Measurements from ENCODE around the gene PTPRT. TPM values are rescaled to one million over a fixed set of nuclear protein-coding genes. Genes with fewer than 3 reads are reported as not detected.
A peak's percentile ranks its signal among the peaks of the same experiment; 100 is the strongest.

Gene PTPRT
- total and polyA plus RNA-seq, 4 donors: 0.14 to 2.8 (median 0.40) TPM

GRCh38 chr20:42179768-42180167 is 1009.9 kb downstream of the PTPRT start:
- 32% methylated on average over 4 of the region's 4 CpGs for WGBS
- no peak overlapping the region for H3K4me3 ChIP-seq (ENCODE audit: low read depth in 1 of 3, low read length in 3 of 3)
- peaks cover 0 to 4% (median under 1%) of the 10 kb centered on the region in 4 donors for H3K27me3 ChIP-seq (ENCODE audit: control insufficient read depth in 4 of 4, insufficient read depth in 4 of 4, low read length in 3 of 4)

GRCh38 chr20:42173440-42173839 is 1016.3 kb downstream of the PTPRT start:
- Histone ChIP-seq H3K27ac (ENCODE audit: low read depth in 1 of 2, low read length in 2 of 2) (no peak overlapping the region), H3K9ac (ENCODE audit: low read depth in 1 of 2, low read length in 2 of 2) (no peak overlapping the region), H3K27me3 (ENCODE audit: control insufficient read depth in 4 of 4, insufficient read depth in 4 of 4, low read length in 3 of 4) (peaks cover 0 to 2% (median 0%) of the 10 kb centered on the region in 4 donors), H3K4me3 (ENCODE audit: low read depth in 1 of 3, low read length in 3 of 3) (no peak overlapping the region), H3K4me1 (ENCODE audit: control insufficient read depth in 4 of 4, insufficient read depth in 4 of 4, low read length in 3 of 4) (no peaks in the 10 kb centered on the region), H3K36me3 (ENCODE audit: control insufficient read depth in 4 of 4, insufficient read depth in 3 of 4, low read depth in 1 of 4, low read length in 3 of 4) (no peaks in the 10 kb centered on the region), H3K9me3 (ENCODE audit: control insufficient read depth in 4 of 4, low read length in 3 of 4) (no peaks in the 10 kb centered on the region)
- DNase-seq (ENCODE audit: low spot score): no peak
- WGBS: 17% methylated on average over 2 of the region's 2 CpGs
- no peak for TF ChIP-seq EGR1 (IDR thresholded peaks at IDR 0.05; ENCODE audit: low read depth in 2 of 2)

More at GRCh38 chr20:42179768-42180167, 1009.9 kb downstream of the PTPRT start:
- no peaks in the 10 kb centered on the region for H3K4me1 ChIP-seq (ENCODE audit: control insufficient read depth in 4 of 4, insufficient read depth in 4 of 4, low read length in 3 of 4)
- TF ChIP-seq FOXA2 (IDR thresholded peaks at IDR 0.05): no peak
- TF ChIP-seq REST (IDR thresholded peaks at IDR 0.05): peak; percentile 94
- H3K27ac ChIP-seq (ENCODE audit: low read depth in 1 of 2, low read length in 2 of 2): no peak overlapping the region
- no peaks in the 10 kb centered on the region for H3K36me3 ChIP-seq (ENCODE audit: control insufficient read depth in 4 of 4, insufficient read depth in 3 of 4, low read depth in 1 of 4, low read length in 3 of 4)
- no peaks in the 10 kb centered on the region for H3K9me3 ChIP-seq (ENCODE audit: control insufficient read depth in 4 of 4, low read length in 3 of 4)
- H3K9ac ChIP-seq (ENCODE audit: low read depth in 1 of 2, low read length in 2 of 2): no peak overlapping the region
- DNase-seq (ENCODE audit: low spot score): no peak

GRCh38 chr20:42164121-42164890 is 1025.4 kb downstream of the PTPRT start:
- no peak overlapping the region for H3K4me3 ChIP-seq (ENCODE audit: low read depth in 1 of 3, low read length in 3 of 3)

GRCh38 chr20:42161228-42161829 is 1028.4 kb downstream of the PTPRT start:
- Histone ChIP-seq H3K27ac (ENCODE audit: low read depth in 1 of 2, low read length in 2 of 2) (no peak overlapping the region), H3K9ac (ENCODE audit: low read depth in 1 of 2, low read length in 2 of 2) (no peak overlapping the region), H3K4me3 (ENCODE audit: low read depth in 1 of 3, low read length in 3 of 3) (no peak overlapping the region), H3K27me3 (ENCODE audit: control insufficient read depth in 4 of 4, insufficient read depth in 4 of 4, low read length in 3 of 4) (no peaks in the 10 kb centered on the region), H3K4me1 (ENCODE audit: control insufficient read depth in 4 of 4, insufficient read depth in 4 of 4, low read length in 3 of 4) (no peaks in the 10 kb centered on the region), H3K9me3 (ENCODE audit: control insufficient read depth in 4 of 4, low read length in 3 of 4) (no peaks in the 10 kb centered on the region), H3K36me3 (ENCODE audit: control insufficient read depth in 4 of 4, insufficient read depth in 3 of 4, low read depth in 1 of 4, low read length in 3 of 4) (no peaks in the 10 kb centered on the region)
- DNase-seq (ENCODE audit: low spot score): no peak
- 73% methylated on average over 14 of the region's 14 CpGs for WGBS
- no peak for TF ChIP-seq CTCF (IDR thresholded peaks at IDR 0.05; ENCODE audit: low read depth, low read length, missing input control)
- TF ChIP-seq RXRA (IDR thresholded peaks at IDR 0.05): no peak
- TF ChIP-seq RAD21 (IDR thresholded peaks at IDR 0.05): no peak
- no peak for TF ChIP-seq FOXA2 (IDR thresholded peaks at IDR 0.05)
- no peak for TF ChIP-seq REST (IDR thresholded peaks at IDR 0.05)
- TF ChIP-seq SP1 (IDR thresholded peaks at IDR 0.05): no peak
- no peak for TF ChIP-seq HNF4G (IDR thresholded peaks at IDR 0.05)

More at GRCh38 chr20:42164121-42164890, 1025.4 kb downstream of the PTPRT start:
- Histone ChIP-seq H3K9me3 (ENCODE audit: control insufficient read depth in 4 of 4, low read length in 3 of 4) (no peaks in the 10 kb centered on the region), H3K9ac (ENCODE audit: low read depth in 1 of 2, low read length in 2 of 2) (no peak overlapping the region), H3K27ac (ENCODE audit: low read depth in 1 of 2, low read length in 2 of 2) (no peak overlapping the region), H3K36me3 (ENCODE audit: control insufficient read depth in 4 of 4, insufficient read depth in 3 of 4, low read depth in 1 of 4, low read length in 3 of 4) (no peaks in the 10 kb centered on the region), H3K4me1 (ENCODE audit: control insufficient read depth in 4 of 4, insufficient read depth in 4 of 4, low read length in 3 of 4) (no peaks in the 10 kb centered on the region), H3K27me3 (ENCODE audit: control insufficient read depth in 4 of 4, insufficient read depth in 4 of 4, low read length in 3 of 4) (no peaks in the 10 kb centered on the region)
- 63% methylated on average over 7 of the region's 7 CpGs for WGBS
- no peak for DNase-seq (ENCODE audit: low spot score)
- TF ChIP-seq TAF1 (conservative IDR thresholded peaks at IDR 0.05) (no peak), HNF4A (conservative IDR thresholded peaks at IDR 0.05) (no peak)

Measured in liver (tissue), 9 donors.